Activated CD4-positive, alpha-beta T cell treated with anti-CD3 and anti-CD28 coated beads, Interleukin-2, amount 50 U/mL, for 1 hour (primary cell): ENCODE results near the gene TOM1L2.

Experiments
- DNase-seq: peaks from one replicate; pipeline ENCODE4 v3.0.0-alpha.2; 2020

Gene TOM1L2

DNA sequence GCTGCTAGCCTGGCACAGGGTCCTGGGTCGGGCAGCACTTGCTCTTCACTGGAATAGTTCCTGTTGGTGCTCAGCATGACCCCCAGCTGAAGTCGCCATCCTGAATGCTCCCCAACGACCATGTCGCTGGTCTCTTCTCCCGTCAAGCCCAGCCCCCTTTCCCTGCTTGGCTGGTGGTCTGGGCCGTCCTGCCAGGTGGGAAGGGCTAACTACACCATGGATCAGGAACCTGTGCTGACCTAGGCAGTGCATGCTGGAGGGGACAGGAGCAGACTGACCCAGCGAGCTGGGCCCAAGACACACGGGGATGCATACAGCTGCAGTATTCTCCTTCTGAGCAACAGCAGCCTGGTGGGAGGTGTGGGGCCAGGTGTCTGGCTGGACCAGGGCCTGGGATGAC is 126.2 kb downstream of the TOM1L2 start:
- DNase-seq = no peak

DNA sequence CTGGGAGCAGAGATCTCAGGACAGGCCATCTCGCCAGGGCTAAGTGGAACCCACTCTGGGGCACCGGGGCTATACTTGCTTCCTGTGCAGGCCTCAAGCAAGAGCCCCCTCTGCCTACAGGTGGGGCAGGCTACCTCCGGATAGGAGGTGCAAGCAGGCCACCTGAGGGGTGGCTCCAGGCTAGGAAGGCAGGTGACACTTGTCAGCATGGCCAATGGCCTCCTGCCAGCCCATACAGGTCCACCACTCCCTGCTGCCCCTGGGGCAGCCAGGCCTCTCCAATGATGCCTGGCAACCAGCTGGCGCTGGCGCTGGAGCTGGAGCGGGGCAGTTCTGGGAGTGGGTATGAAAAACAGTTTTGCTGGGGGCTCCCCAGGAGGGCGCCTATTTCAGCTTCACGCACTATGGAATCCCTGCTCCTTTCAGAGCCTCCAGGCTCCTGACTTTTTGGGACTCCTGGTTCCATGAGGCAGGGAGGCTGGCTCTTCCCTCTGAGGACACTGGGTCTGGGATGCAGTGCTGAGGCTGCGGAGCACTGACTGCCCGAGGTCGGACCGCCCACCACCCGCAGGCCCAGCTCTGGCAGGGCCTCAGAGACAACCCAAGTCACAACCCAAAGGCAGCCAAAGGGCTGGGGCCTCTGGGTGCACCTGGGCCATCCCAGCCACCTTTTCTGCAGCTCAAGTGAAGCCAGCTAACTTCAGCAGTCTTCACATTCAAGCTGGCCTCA is 127.0 kb downstream of the TOM1L2 start:
- no peak for DNase-seq

DNA sequence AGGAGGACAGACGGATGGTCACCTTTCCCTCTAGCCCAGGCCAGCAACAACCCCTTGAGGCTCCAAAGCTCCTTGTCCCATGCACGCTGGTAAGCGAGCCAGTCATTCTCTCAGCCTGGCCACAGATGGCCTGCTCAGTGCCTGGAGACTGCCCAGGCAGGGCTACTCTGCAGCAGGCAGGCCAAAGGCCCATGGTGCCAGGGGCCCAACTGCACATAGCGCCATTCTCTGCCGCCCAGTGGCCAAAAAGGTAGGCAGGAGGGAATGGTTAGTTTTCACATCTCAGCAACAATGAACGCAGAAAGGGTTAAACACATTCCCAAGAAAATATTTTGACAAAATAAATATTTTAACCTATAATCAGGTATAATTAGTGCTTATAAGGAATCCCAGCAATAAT is 127.7 kb downstream of the TOM1L2 start:
- DNase-seq = no peak

DNA sequence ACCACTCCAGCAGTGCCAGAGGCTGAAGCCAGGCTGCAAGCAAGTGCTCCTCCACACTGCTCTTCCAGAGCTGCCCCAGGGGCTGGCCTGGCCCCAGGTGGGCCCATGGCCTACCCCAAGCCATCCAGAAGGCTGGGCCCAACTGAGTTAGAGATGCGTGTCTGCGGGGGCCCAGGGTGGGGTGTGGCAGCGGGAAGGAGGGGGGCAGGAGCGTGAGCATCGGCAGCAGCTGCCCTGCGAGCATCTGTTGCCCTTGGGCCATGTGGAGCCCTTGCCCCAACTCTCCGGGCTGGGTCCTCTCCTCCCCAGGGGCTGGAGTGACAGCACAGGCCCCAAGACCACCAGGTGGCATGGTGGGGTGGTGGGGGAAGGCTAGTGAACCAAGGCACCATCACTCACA is 128.1 kb downstream of the TOM1L2 start:
- DNase-seq = no peak

DNA sequence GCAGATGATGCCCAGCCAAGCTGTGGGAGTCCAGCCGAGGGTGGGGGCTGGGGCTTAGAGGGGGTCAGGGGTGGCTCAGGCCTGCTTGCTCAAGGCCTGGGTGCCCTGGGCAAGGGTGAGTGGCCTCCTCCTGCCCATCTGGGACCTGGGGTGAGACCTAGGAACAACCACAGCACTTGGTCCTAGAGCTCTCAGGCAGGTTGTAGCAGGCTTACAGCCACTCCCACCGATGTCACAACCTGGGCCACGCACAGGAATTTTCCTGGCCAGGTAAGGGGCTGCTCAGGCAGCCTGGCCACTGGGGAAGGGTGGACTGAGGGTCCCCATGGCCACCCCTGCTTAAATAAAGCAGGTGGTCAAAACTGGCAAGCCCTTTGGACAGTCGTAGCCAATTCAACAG is 129.1 kb downstream of the TOM1L2 start:
- DNase-seq = no peak

DNA sequence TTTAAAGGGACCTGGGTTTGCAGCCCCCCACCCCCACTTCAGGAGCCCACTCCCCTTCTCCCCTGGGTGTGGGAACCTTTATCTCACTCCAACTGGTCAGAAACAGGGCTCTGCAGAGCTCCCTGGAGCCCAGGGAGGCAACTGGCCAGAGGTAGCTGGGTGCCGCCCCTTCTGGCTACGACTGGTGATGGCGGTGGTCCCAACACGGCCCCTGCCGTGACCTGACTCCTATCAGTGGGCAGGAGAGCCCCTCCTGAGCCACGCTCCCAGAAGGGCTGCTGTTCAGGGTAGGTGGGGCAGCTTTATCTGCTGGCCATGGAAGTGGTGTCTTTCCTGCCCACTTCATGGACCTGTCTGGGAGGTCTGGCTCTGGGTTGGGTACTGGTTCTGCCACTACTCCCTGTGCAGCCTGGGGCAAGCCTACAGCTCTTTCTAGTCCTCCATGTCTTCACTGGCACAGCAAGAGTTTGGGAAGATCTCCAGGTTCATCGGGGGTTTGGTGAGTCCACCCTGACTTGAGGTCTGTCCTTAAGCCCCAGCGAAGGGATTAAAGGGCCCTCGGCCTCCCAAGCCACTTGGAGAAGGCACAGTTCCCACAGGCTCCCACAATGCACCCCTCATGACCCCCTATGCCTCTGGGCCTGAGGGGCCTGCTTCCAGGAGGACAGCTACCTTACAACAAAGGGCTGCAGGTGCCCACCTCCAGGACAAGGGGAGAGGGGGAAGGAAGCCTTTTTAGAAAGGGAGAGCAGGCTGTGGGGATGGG is 129.9 kb downstream of the TOM1L2 start:
- DNase-seq = no peak

DNA sequence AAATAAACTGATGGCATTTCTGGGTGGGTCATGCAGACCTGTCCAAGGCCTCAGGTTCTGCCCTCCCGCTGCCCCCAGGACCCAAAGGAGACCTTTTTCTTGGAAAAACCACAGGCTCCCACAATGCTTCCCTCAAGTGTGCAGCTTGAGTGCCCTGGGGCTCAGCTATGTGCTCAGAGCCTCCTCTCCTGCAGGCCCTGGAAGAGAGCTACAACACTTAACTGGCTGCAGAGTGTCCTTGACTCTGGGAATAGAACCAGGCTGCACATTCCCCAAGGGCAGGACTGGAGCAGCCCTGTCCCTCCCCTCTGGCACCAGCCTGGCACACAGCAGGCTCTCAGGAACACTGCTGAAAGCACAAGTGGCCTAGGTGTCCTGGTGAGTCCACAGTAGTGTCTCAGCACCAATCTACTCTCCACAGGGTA is 130.6 kb downstream of the TOM1L2 start:
- DNase-seq = no peak

DNA sequence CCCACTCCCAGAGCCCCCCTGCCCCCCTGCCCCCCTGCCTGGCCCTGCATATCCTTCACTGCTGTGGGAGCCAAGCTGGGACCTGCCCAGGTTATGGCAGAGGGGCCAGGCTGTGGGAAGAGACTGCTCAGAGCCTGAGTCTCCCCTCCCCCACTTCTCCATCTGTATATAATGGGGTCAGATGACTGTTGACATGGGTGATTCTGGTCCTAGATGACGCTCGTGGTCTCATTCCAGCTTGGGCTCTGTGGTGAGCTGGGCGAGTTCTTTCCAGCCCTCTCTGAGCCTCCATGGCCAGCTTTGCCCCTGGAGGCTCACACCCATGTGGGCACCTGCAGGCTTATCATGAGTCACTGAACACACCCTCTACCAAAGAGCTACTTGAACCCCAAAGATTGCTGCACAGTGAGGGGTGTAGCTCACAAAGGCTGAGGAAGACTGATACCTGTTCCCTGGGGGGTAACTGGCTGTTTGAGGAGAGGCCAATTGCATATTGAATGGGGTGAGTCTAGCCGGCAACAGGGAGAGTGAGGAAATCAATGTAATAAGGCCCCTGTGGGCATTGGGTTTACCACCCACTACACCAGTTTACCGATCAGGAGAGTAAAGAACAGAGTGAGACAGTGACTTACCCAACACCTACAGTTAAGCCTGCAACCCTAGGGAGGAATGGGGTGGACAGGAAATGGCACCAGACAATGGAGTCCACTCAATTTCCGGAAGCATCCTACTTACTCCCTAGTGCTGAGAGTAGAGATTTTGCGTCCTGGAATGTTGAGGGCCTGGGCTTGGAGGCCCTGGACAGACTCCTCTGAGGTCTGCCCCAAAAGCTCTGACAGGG is 131.2 kb downstream of the TOM1L2 start:
- DNase-seq = no peak

DNA sequence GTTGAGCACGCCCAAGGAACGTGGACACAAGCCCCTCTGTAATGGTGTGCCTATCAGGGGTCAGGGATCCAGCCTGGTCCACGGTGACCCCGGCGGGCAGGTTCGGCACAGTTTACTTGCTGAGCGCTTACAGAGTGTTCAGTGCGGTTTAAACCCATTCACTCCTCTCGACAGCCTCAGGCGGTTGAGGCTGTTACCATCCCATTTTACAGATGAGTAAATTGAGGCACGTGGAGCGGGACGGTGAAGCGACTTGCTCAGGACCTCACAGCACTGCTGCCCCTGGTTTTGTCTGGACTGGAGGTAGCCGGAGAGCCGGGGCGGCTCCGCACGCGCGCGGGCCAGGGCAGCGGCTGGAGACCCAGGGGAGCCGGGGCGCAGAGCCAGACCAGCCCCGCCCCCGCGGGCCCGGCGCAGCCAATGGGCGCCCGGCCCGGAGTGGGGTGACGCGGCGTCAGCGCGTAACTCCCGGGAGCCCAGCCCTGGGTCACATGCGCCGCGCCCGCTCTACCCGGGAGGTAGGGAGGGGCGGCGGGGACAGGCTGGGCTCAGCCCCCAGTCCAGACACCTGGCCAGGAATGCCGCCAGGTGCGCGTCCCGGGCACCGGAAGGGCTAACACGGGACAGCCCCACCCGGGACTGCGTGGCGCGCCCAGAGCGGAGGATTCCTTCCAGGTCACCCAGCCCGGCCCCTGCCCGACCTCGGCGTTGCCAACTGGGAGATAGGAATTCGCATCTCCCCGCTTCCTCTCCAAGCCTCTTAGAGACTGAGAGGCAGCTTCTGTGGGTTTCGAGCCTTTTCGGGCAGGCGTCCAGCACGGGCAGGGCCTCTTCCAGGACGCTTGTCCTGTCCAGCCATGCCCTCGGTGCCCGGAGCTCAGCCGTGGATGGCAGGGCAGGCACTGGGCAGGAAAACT is 132.2 kb downstream of the TOM1L2 start:
- peak; percentile 77 for DNase-seq

DNA sequence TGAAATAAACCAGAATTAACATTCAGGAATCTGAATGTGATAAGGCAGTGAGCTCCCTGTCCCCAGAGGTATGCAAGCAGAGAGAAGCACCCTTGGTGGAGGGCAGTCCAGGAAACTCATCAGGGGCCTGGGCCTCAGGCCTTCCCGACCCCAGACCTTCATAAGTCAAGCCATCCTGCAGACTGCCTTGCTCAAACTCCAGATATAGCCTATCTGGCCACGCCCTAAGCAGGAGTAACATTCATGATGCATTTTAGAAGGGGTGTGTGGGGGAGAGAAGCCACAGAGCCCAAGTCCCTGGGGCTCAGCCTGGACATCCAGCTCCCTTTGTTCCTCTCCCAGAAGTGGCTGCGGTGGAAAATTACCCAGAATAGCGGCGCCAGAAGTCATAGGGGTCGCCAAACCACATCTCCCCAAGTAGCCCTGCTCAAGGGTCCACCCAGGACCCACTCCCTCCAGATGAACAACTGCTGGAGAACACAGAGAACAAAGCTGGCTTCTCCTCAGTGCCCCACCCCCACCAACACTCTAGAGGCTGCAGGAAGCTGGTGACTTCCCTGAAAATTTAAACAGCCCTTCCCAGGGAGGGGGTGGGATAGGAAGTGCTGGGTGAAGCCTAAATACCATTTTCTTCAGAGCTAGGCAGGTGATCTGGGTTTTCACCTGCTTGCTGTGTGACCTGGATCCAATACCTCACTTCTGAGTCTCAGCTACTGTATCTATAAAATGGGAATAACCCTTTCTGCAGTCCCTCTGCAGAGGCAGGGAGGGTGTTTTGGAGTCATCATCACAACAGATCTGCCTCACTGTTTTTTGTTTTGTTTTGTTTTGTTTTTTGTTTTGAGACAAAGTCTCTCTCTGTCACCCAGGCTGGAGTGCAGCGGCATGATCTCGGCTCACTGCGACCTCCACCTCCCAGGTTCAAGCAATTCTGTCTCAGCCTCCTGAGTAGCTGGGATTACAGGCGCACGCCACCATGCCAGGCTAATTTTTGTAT is 133.9 kb downstream of the TOM1L2 start:
- DNase-seq = no peak

DNA sequence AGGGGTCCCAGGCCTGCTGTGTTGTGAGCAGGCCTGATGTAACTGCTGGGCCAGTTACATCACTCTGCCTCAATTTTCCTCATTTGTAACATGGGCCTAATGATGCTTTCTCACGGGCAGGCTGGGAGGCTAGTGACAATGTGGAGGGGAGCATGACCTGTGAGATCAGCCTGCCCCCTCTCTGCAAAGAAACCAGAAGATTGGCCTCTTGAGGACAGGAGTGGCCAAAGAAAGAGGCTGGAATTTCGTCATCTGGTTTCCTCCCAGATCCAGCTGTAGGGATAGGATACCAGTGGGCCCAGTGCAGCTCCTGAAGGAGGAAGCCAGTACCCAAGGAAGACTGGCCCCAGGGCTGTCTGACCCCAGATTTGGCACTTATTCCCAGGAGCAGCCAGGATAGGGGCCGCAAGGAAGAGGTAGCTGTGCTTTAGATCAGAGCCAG is 134.8 kb downstream of the TOM1L2 start:
- no peak for DNase-seq

DNA sequence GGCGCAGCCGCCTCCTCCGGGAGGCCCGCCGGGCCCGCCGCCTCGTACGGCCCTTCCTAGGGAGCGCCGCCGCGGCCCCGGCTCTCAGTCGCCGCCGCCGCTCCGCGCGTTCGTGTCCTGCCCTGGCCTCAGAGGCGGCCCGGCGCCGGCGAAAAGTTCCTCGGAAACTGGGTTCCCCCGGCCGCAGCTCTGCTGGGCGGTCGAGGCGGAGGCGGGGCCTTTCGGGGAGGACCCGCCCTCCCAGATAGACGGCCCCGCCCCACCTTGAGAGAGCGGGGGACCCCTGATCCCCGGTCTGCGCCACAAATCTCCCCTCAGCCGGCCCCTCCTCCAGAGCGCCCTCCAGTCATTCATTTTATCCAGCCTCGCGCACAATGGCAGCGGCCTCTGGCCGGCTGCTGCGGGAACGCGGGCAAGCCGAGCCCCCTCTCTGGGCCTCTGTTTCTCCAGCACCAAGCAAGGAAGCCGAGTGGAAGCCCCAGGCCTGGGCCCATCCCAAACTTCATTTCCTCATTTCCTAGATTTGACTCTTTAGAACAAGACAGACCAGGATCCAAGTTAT is 135.3 kb downstream of the TOM1L2 start, which contains the start of gene SREBF1:
Gene SREBF1 (minus strand): TSS at position 169 of the 562 bp plus-strand sequence. CDS start 169 bp downstream, outside the sequence.
- DNase-seq = peak; percentile 60

DNA sequence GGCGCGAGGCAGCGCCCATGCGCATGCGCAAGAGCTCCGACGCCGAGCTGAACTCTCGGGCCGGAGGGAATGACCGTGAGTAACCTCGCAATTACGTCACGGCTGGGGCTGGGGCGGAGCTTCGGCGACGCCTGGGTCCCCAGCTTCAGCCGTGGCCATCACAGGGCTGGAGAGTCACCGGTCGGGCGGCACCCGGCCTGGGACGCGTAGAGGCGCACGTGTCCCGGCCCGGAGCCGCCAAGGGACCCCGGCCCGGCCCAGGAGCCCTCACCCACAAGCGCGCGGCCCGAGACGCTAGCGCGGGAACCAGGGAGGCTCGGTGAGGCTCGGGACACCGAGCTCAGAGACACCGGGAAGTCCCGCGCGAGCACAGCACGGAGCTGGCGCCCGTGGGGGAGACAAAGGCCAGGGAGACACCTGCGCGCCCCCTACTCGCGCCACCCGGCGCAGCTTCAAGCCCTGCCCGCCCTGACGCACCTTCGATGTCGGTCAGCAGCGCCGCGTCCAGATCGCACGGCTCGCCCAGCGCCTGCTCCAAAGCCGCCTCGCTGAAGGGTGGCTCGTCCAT is 135.9 kb downstream of the TOM1L2 start:
- DNase-seq = peak; percentile 98

DNA sequence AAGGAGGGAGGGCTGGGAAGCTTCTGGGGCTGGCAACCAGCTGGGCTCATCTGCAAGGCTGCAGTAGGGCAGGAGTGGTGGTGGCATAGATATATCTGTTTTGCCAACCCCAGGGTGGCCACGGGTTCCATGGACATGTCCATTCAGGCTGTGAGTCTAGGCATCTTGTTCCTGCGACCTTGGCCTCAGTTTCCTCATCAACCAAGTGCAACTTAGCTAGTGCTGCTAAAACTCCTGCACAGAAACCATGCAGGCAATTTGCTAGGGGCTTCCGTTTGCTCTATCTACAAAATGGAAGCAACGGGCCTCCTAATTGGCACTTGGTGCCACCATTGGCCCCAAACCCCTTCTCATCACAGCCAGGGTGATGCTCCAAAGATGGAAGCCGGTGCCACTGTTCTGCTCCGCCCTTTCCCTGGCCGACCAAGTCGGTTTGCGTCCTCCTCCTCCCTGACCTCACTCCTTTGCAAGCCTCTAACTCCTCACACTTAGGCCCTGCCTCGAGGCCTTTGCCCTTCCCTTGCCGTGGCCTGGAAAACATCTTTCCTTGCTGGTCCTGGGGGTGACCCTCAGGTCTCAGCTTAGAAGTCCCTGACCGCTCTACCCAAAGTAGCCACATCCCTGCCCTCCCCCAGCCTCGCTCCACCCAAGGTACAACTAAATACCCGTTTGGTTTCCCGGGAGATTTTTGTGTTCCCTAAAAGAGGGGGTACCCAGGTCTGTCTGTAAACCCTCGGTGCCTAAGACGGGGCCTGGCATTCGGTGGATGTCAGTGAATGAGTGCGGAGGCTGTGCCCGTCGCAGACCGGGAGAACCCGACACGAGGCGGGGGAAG is 136.6 kb downstream of the TOM1L2 start:
- DNase-seq = no peak

DNA sequence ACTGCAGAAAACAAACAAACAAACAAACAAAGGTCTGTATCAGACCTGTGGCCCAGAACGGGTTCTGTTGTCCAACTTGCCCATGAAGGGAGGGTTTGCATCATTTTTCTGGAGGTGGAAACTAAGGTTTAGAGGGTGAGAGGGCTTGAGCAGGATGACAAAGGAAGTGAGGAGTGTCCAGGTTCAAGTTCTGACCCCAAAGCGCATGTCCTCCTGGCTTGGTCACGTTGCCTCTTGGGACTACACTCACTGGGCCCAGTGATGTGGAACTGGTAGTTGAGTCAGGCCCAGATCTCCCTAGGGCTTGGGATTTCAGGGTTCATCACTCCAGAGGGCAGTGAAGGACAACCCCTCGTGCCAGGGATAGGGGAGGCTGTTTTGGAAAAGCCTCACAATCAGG is 137.2 kb downstream of the TOM1L2 start:
- no peak for DNase-seq

DNA sequence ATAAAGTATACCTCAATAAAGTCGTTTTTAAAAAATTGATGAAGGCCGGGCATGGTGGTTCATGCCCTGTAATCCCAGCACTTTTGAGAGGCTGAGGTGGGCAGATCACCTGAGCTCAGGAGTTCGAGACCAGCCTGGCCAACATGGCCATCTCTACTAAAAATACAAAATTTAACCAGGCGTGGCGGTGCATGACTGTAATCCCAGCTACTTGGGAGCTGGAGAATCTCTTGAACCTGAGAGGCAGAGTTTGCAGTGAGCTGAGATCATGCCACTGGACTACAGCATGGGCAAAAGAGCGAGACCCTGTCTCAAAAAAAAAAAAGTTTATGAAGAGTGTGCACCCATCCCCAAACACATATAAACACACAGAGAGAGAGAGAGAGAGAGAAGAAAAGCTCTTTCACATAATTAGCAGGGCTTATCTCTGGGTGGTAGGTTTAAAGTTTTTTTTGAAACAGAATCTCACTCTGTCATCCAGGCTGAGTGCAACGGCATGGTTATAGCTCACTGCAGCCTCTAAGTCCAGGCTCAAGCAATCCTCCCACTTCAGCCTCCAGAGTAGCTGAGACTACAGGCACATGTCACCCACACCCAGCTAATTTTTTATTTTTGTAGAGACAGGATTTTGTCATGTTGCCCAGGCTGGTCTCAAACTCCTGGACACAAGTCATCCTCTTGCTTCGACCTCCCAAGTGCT is 138.4 kb downstream of the TOM1L2 start:
- DNase-seq = no peak

DNA sequence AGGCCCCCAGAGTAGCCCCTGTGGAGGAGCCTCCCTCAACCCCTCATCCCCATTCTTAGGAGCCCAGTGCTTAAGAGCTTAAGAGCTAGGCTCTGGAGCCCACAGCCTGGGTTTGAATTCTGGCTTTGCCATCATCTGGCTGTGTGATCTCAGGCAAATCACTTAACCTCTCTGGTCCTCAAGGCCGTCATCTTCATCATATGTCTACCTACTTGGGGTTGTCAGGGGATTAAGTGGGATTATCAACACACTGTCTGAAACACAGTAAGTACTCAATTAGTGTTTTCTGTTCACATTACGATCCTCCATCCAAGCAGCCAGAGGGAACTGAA is 140.2 kb downstream of the TOM1L2 start:
- DNase-seq = no peak

DNA sequence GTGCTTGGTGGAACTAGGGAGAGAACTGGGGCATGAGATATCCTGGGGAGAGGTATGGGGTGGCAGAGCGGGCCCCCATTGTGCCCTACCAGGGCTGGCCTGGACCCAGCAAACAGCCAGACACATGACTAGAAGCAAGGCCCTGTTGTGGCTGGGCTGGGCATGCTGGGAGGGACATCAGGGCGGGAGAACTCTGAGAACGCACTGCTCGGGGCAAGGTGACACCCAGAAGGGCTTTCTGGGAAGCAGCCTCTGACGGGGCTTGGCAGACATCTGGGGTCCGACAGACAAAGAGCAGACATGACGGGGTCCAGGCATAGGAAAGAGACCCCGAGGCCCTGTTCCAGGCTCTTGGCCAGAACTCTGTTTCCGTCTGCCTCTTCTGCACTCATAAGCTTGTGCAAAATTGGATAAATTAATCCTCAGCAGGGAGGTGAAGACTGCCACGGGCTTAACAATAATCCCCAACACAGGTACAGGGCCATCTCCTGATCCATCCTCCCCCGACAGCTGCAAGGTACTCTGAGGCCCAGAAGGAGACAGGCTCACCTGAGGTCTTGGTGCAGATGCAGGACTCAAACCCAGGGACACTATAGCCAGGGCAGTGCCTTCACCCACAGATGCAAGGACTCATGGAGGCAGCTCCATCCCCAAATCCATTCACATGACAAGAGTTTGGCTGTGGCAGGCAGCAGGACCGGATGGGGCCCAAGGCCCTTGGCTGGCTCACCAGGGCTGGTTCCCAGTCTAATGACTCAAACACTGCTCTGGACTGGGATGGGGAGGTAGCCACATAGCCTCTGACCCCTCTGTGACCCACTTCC is 140.8 kb downstream of the TOM1L2 start:
- DNase-seq = no peak
